ENCODE measurements around the gene NUPR1.

GRCh38 chr16:28549301-28549899 lies 10.6 kb upstream of the NUPR1 start:
- TF ChIP-seq CTCF (IDR thresholded peaks at IDR 0.05; ENCODE audit: insufficient read depth, low read length) (peak; percentile 63), GABPA (IDR thresholded peaks at IDR 0.05; ENCODE audit: low read depth) (no peak), POLR2AphosphoS5 (IDR thresholded peaks at IDR 0.05; ENCODE audit: low read depth) (no peak)

All from HL-60 (cell line).